ENCODE data around the gene OR5T2. TPM values are rescaled to one million over a fixed set of nuclear protein-coding genes. Genes with fewer than 3 reads are reported as not detected.
"Not testable (repeated sequence)": the region's sequence is repeated elsewhere in the genome, so short reads cannot be mapped to it uniquely, and the experiment has no call there.

OR5T2 gene
- not detected for total RNA-seq (ENCODE audit: unreplicated experiment)
- long read RNA-seq: 0 reads

DNA sequence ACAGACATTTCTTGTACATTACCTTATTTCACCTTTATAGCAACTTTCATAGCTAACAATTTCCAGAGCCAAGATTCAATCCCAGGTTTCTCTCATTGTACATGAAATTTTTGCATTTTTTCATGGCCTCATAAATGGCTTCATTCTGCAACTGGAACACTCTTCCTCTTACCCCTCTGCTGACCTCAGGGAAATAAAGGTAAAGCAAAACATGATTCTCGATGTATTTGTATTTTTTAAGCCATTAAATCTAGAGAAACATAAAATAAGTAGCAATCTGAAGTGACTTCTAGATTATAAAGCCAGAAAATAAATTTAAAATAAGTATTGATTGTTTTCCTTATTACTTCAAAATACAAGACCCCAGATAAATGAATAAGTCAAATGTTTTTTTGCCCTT lies at the start of gene OR5T2:
Gene OR5T2 (minus strand): TSS at position 101 of the 400 bp plus-strand sequence. CDS start 1,193 bp downstream, outside the sequence.
- no peaks in the 10 kb centered on the region for H3K4me1 Mint-ChIP-seq (ENCODE audit: unreplicated experiment)
- H3K27ac Mint-ChIP-seq (ENCODE audit: unreplicated experiment): no peak within 1 kb of the TSS
- TF ChIP-seq CTCF (IDR thresholded peaks at IDR 0.05; ENCODE audit: unreplicated experiment): no peak
- H3K4me3 Mint-ChIP-seq (ENCODE audit: unreplicated experiment): no peak within 1 kb of the TSS
- H3K36me3 Mint-ChIP-seq (ENCODE audit: low read depth, unreplicated experiment): no peaks in the 10 kb centered on the region
- DNase-seq (ENCODE audit: low spot score): no peak
- no peaks in the 10 kb centered on the region for H3K27me3 Mint-ChIP-seq (ENCODE audit: unreplicated experiment)
- H3K9me3 Mint-ChIP-seq (ENCODE audit: unreplicated experiment): no peaks in the 10 kb centered on the region

DNA sequence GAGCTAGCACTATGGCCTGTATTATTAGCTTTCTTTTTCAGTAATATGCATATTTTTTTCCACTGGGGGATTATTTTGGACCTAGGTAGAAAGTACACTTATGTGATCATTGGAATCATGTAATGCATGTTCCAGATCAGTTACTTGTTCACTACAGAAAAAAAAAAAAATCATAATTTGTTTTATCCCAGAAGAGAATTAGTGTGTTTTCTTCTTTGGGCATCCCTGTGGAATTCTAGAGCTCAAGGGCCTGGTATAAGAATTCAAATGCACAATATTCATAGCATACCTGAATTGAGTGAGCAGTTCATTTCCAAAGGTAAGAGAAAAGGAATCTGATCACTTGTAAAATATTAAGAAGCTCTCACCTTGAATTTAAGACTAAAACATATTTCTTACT lies 39.8 kb upstream of the OR5T2 start, which contains the start of gene OR5T1:
Gene OR5T1 (plus strand): TSS at position 301 of the 400 bp plus-strand sequence. CDS start 1,485 bp downstream, outside the sequence.
- H3K36me3 Mint-ChIP-seq (ENCODE audit: low read depth, unreplicated experiment): no peaks in the 10 kb centered on the region

DNA sequence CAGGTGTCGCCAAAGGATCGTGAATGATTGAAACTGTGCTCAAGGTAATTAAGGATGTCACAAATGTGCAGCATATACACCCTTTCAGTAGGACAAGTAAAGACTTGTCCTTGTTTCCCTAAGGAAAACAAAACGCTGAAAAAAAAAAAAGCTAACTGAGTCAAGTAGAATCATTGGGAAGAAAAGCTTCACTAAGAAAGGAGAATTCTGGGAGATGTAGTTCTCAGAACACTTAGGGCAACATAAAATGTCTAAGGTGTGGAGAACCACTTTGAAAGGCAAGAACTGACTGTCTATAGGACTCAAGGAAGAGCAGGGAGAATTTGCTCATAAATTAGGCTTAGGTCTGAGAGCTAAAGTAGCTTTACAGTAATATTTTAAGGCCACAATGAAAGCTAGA lies 37.0 kb upstream of the OR5T2 start:
- no peak for TF ChIP-seq CTCF (IDR thresholded peaks at IDR 0.05; ENCODE audit: unreplicated experiment)
- no peaks in the 10 kb centered on the region for H3K27me3 Mint-ChIP-seq (ENCODE audit: unreplicated experiment)
- no peak for DNase-seq (ENCODE audit: low spot score)
- no peak overlapping the region for H3K27ac Mint-ChIP-seq (ENCODE audit: unreplicated experiment)
- no peak overlapping the region for H3K4me3 Mint-ChIP-seq (ENCODE audit: unreplicated experiment)
- H3K4me1 Mint-ChIP-seq (ENCODE audit: unreplicated experiment): no peaks in the 10 kb centered on the region
- H3K9me3 Mint-ChIP-seq (ENCODE audit: unreplicated experiment): no peaks in the 10 kb centered on the region
- H3K36me3 Mint-ChIP-seq (ENCODE audit: low read depth, unreplicated experiment): no peaks in the 10 kb centered on the region

More for the DNA sequence above, 39.8 kb upstream of the OR5T2 start, which contains the start of gene OR5T1:
- Mint-ChIP-seq H3K9me3 (ENCODE audit: unreplicated experiment) (no peaks in the 10 kb centered on the region), H3K27ac (ENCODE audit: unreplicated experiment) (no peak within 1 kb of the TSS), H3K27me3 (ENCODE audit: unreplicated experiment) (no peaks in the 10 kb centered on the region), H3K4me1 (ENCODE audit: unreplicated experiment) (no peaks in the 10 kb centered on the region), H3K4me3 (ENCODE audit: unreplicated experiment) (no peak within 1 kb of the TSS)
- DNase-seq (ENCODE audit: low spot score): no peak
- no peak for TF ChIP-seq CTCF (IDR thresholded peaks at IDR 0.05; ENCODE audit: unreplicated experiment)

DNA sequence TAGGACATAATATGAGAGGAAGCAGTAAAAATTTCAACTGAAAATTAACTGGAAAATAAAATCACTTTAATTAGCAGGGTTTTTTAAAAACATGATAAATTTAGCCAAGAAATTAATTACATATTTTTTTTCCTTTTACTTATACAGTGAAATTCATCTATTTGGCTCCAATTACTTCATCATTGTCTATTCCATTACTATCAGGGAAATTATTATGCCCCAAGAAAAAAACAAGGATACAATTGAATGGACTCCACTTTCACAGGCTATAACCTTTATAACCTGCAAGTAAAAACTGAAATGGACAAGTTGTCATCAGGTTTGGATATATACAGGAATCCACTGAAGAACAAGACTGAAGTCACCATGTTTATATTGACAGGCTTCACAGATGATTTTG lies 17.9 kb upstream of the OR5T2 start, which contains the start of gene OR5T3:
Gene OR5T3 (plus strand): TSS at position 301 of the 400 bp plus-strand sequence. CDS start 0 bp downstream, at position 301.
- no peak for TF ChIP-seq CTCF (IDR thresholded peaks at IDR 0.05; ENCODE audit: unreplicated experiment)
- H3K27ac Mint-ChIP-seq (ENCODE audit: unreplicated experiment): no peak within 1 kb of the TSS

DNA sequence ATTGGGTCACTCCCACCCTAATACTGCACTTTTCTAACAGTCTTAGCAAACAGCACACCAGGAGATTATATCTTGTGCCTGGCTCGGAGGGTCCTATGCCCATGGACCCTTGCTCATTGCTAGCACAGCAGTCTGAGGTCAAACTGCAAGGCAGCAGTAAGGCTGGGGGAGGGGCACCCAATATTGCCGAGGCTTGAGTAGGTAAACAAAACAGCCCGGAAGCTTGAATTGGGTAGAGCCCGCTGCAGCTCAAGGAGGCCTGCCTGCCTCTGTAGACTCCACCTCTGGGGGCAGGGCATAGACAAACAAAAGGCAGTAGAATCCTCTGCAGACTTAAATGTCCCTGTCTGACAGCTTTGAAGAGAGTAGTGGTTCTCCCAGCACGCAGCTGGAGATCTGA lies 14.3 kb downstream of the OR5T2 start:
- H3K36me3 Mint-ChIP-seq (ENCODE audit: low read depth, unreplicated experiment); H3K4me3 Mint-ChIP-seq (ENCODE audit: unreplicated experiment); H3K9me3 Mint-ChIP-seq (ENCODE audit: unreplicated experiment); H3K27ac Mint-ChIP-seq (ENCODE audit: unreplicated experiment); H3K27me3 Mint-ChIP-seq (ENCODE audit: unreplicated experiment); H3K4me1 Mint-ChIP-seq (ENCODE audit: unreplicated experiment); DNase-seq (ENCODE audit: low spot score): not testable (repeated sequence)

More for the DNA sequence above, 17.9 kb upstream of the OR5T2 start, which contains the start of gene OR5T3:
- H3K4me3 Mint-ChIP-seq (ENCODE audit: unreplicated experiment): no peak within 1 kb of the TSS
- no peaks in the 10 kb centered on the region for H3K36me3 Mint-ChIP-seq (ENCODE audit: low read depth, unreplicated experiment)
- no peaks in the 10 kb centered on the region for H3K4me1 Mint-ChIP-seq (ENCODE audit: unreplicated experiment)
- no peaks in the 10 kb centered on the region for H3K9me3 Mint-ChIP-seq (ENCODE audit: unreplicated experiment)
- no peaks in the 10 kb centered on the region for H3K27me3 Mint-ChIP-seq (ENCODE audit: unreplicated experiment)
- DNase-seq (ENCODE audit: low spot score): no peak
